Parathyroid adenoma (tissue), 2 donors: ENCODE data around the gene SYT13.
A peak's percentile ranks its signal among the peaks of the same experiment; 100 is the strongest.

Experiments
- H2AFZ ChIP-seq: fragments of 300-600 bp; sonication (generic); one replicate; pipeline ENCODE4 v1.7.0; 2017; ENCODE audit warnings: antibody characterized with exemption, mild to moderate bottlenecking
- H3K27ac ChIP-seq: fragments of 300-600 bp; sonication (generic); one replicate; pipeline ENCODE4 v1.7.0; 2017
- H3K27me3 ChIP-seq: fragments of 300-600 bp; sonication (generic); one replicate; pipeline ENCODE4 v1.7.0; 2017; ENCODE audit warnings: low read length; ENCODE audit not compliant: control insufficient read depth, insufficient read depth
- H3K36me3 ChIP-seq: fragments of 300-600 bp; sonication (generic); one replicate; pipeline ENCODE4 v1.7.0; 2017; ENCODE audit warnings: low read length; ENCODE audit not compliant: control insufficient read depth, insufficient read depth
- H3K4me1 ChIP-seq: fragments of 300-600 bp; sonication (generic); one replicate; pipeline ENCODE4 v1.7.0; 2017; ENCODE audit warnings: control low read depth
- H3K4me2 ChIP-seq: fragments of 300-600 bp; sonication (generic); one replicate; pipeline ENCODE4 v1.7.0; 2017; ENCODE audit warnings: low read length
- H3K4me3 ChIP-seq: fragments of 300-600 bp; sonication (generic); one replicate; pipeline ENCODE4 v1.7.0; 2017; ENCODE audit warnings: low read depth, low read length
- H3K79me2 ChIP-seq: fragments of 300-600 bp; sonication (generic); one replicate; pipeline ENCODE4 v1.7.0; 2017; ENCODE audit warnings: control low read depth
- H3K9ac ChIP-seq: fragments of 300-600 bp; sonication (generic); one replicate; pipeline ENCODE4 v1.7.0; 2017; ENCODE audit warnings: mild to moderate bottlenecking
- H3K9me3 ChIP-seq: fragments of 300-600 bp; sonication (generic); one replicate; pipeline ENCODE4 v1.7.0; 2017; ENCODE audit warnings: low read length; ENCODE audit not compliant: control insufficient read depth
- CTCF ChIP-seq: fragments of 300-600 bp; sonication (generic); IDR thresholded peaks from one replicate; pipeline ENCODE4 v1.7.0; 2017; ENCODE audit warnings: antibody characterized with exemption, mild to moderate bottlenecking
- donor health status: primary hyperparathyroidism.

Gene SYT13

GRCh38 chr11:45211732-45212131, 74.4 kb downstream of the SYT13 start:
- no peaks in the 10 kb centered on the region for H3K4me1 ChIP-seq
- no peak overlapping the region for H2AFZ ChIP-seq
- H3K9me3 ChIP-seq = no peaks in the 10 kb centered on the region
- no peaks in the 10 kb centered on the region for H3K36me3 ChIP-seq
- H3K4me3 ChIP-seq = no peak overlapping the region
- H3K27ac ChIP-seq = no peak overlapping the region
- no peak overlapping the region for H3K4me2 ChIP-seq
- no peak for TF ChIP-seq CTCF
- no peaks in the 10 kb centered on the region for H3K27me3 ChIP-seq
- H3K79me2 ChIP-seq = no peaks in the 10 kb centered on the region
- H3K9ac ChIP-seq = no peak overlapping the region

DNA sequence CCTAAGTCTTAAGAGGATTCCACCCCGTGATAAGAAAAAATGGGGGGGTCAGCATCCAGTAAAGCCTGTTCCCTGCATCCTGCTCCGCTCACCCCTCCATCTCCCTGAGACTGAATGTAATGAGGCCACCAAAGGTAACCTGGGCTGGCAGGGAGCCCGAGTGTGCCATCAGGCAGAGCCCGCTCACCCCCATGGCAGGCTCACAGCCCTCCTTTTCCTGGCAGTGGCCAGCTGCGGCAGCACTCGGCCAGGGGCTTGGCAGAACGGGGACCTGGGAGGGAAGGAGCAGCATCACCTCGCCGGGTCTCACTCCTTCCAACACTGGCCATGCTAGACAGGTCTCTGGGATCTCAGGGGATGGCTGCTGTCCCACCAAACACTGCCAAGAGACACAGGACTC, 75.3 kb downstream of the SYT13 start:
- Histone ChIP-seq H3K4me2 (no peak overlapping the region), H3K9ac (no peak overlapping the region), H3K27ac (no peak overlapping the region), H3K36me3 (no peaks in the 10 kb centered on the region), H3K4me3 (no peak overlapping the region), H3K79me2 (no peaks in the 10 kb centered on the region), H3K4me1 (no peaks in the 10 kb centered on the region), H3K9me3 (no peaks in the 10 kb centered on the region), H3K27me3 (no peaks in the 10 kb centered on the region), H2AFZ (no peak overlapping the region)
- TF ChIP-seq CTCF = no peak

DNA sequence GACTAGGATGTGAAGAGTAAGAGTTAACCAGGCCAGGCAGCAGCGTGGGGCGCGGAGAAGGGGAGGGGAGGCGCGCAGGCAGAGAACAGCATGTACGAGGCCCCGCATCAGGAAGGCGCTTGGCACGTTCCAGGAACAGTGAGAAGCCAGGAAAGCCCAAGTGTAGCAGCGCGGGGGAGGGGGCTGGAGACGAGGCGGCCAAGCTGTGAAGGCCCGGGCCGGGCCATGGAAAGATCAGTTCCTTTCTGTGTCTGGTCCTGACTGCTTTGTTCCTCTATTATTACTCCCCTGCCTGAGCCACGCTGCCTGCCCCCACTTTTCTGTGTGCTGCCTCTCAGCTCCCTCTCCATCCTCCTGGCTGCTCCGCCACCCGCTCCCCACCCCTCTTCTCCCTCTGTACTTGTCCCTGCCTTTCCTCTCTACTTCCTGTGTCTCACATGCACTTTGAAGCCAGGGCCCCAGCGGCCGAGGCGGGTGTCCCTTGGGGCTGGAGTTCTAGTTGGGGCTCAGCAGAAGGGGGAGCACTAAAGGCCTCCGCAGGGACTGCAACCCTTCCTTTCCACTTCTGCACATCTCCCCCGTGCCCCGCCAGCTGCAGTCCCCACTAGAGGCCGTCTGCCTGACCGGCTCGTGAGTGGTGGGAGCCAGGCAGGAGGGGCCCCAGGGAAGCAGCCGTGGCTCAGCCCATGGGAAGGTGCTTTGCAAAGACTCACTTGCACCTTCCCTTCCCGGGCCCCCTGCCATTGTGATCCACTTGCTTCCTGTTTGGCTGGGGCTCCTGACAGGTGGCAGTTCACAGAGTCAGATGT, 76.0 kb downstream of the SYT13 start:
- no peak overlapping the region for H3K9ac ChIP-seq
- no peaks in the 10 kb centered on the region for H3K9me3 ChIP-seq
- no peaks in the 10 kb centered on the region for H3K79me2 ChIP-seq
- H3K27me3 ChIP-seq = no peaks in the 10 kb centered on the region
- no peaks in the 10 kb centered on the region for H3K4me1 ChIP-seq
- H3K36me3 ChIP-seq = no peaks in the 10 kb centered on the region
- no peak overlapping the region for H3K4me2 ChIP-seq
- H3K4me3 ChIP-seq = no peak overlapping the region
- TF ChIP-seq CTCF = no peak
- no peak overlapping the region for H2AFZ ChIP-seq
- H3K27ac ChIP-seq = peak overlapping the region; percentile 11

DNA sequence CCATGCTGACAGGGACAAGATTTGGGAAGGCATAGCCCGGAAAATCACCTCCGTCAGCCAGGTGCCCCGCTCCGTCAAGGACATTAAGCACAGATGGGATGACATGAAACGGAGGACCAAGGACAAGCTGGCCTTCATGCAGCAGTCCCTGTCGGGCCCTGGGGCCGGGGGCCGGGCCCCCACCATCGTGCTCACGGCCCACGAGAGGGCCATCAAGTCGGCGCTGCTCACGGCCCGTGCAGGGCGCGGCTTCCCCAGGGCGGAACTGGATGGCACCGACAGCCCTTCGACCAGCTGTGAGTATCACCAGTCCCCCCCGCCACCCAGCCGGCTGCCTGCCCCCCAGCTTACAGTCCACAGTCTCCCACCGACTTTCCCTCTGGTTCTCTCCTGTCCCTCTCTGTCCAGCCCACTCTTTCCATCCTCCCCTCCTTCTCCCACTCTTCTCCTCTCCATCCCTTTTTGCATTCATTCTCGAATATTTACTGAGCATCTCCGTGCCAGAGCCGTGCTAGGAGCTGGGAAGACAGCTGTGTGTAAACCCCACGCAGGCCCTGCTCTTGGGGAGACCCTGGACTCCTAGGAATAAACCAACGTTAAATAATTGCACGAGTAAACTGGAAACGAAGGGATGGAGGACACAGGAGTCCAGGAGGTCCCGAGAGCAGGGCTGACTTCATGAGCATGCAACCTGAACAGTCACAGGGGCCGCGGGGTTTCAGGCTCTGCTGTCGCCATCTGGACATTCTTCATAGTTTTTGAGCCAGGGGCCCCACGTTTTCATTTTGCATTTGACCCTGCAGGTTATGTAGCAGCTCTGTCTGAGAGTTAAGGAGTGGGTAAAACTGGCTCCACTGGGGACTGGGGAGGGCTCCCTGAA, 76.9 kb downstream of the SYT13 start:
- Histone ChIP-seq H3K79me2 (no peaks in the 10 kb centered on the region), H3K27me3 (no peaks in the 10 kb centered on the region), H3K4me3 (no peak overlapping the region), H3K9me3 (no peaks in the 10 kb centered on the region), H3K4me2 (no peak overlapping the region), H3K4me1 (no peaks in the 10 kb centered on the region), H3K36me3 (no peaks in the 10 kb centered on the region), H2AFZ (no peak overlapping the region), H3K9ac (no peak overlapping the region), H3K27ac (no peak overlapping the region)
- no peak for TF ChIP-seq CTCF
